Activated T-cell treated with anti-CD3 and anti-CD28 coated beads for 24 hours (primary cell): ENCODE measurements around the gene MRPL4.
A peak's percentile ranks its signal among the peaks of the same experiment; 100 is the strongest.

Source experiments
- DNase-seq: peaks from one replicate; pipeline ENCODE4 v3.0.0-alpha.2; 2020; ENCODE audit warnings: low read depth

Gene MRPL4

DNA sequence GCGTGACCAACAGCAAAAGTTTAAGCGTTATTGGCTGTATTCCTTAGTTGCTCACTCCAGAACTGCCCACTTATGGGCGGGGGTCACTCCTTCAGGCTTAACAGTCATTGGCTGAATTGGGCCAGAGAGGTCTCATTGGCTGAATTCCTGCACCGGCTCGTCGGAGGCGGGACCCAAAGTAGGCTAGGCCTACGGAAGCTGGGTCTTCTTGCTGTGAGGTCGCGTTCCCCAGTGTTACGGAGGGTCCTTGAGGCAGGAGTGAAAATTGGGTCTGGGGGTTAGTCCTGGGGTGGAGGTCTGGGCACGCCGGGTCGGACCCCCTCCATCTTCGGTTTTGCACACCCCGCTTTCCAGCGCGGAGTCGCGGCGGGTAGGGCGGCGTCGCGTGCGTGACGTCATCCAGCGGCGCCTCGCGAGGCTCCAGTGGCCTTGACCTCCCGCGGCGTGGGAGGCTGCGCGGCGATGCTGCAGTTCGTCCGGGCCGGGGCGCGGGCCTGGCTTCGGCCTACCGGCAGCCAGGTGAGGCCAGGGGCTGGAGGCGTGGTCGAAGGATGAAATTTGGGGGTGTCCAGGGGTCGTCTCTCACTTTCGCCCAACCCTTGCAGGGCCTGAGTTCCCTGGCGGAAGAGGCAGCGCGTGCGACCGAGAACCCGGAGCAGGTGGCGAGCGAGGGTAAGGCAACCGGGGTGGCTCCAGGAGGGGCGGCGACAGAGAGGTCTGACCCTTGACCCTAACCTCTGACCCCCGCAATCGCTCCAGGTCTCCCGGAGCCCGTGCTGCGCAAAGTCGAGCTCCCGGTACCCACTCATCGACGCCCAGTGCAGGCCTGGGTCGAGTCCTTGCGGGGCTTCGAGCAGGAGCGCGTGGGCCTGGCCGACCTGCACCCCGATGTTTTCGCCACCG, at the start of gene MRPL4:
TSS of gene MRPL4 (plus strand) at position 423 of the 903 bp plus-strand sequence. CDS start at position 463, 40 bp downstream.
- DNase-seq, result peak; percentile 94

GRCh38 chr19:10203686-10204085, 48.3 kb upstream of the MRPL4 start:
- DNase-seq, result no peak

- no peak for DNase-seq
Observed at GRCh38 chr19:10205636-10206035, 46.4 kb upstream of the MRPL4 start.

GRCh38 chr19:10206226-10206885, 45.7 kb upstream of the MRPL4 start:
- DNase-seq, result no peak

- DNase-seq, result no peak
Observed at GRCh38 chr19:10207026-10207425, 45.0 kb upstream of the MRPL4 start.

- DNase-seq, result no peak
Observed at GRCh38 chr19:10209315-10209714, 42.7 kb upstream of the MRPL4 start.

GRCh38 chr19:10211061-10211460, 41.0 kb upstream of the MRPL4 start:
- no peak for DNase-seq

DNA sequence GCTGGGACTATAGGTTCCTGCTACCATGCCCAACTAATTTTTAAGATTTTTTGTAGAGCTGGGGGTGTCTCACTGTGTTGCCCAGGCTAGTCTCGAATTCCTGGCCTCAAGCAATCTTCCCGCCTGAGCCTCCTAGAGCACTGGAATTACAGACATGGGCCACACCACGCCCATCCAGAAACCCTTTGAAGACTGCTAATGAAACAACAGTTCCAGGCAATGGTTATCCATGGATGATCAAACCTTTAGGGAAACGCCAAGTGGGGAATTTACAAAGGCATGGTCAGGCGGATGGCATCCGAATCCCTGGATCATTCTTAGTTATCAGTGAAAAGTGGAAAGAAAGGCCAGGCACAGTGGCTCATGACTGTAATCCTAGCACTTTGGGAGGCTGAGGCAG, 40.3 kb upstream of the MRPL4 start:
- no peak for DNase-seq

DNA sequence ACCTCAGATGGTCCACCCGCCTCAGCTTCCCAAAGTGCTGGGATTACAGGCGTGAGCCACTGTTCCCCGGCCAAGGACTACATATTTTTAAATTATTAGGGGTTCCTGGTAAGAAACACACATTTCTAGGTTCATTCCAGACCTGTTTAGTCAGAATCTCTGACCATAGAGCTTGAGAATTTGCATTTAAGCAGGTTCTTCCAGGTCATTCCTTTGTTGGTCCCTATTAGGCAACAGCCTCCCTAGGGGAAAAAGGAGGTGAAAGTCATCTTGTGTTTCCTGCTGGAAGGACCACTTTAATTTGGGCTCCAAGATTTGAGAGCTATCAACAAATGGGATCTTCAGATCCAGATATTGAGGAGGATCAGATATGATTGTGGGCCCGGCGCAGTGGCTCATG, 37.2 kb upstream of the MRPL4 start:
- no peak for DNase-seq

DNA sequence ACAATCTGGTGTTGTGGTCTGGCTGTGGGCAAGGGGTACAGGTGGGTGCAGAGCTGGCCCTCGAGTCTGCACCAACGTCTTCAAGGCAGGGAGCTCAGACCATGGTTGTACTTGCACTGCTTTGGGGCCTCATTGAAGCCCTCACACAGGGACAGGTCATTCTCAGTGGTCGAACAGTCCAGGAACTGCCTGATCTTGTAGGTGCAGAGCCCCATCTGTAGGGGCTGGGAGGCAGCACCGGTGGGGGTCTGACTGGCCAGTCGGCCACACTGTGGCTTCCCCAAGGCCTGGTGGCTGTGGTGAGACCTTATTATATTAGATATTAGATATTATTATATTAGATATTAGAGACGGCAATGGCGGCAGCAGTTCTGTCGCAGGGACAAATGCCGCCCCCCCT, 34.9 kb upstream of the MRPL4 start:
- DNase-seq, result no peak

- no peak for DNase-seq
Observed at GRCh38 chr19:10219678-10220077, 32.3 kb upstream of the MRPL4 start.

GRCh38 chr19:10220695-10221094, 31.3 kb upstream of the MRPL4 start:
- DNase-seq, result no peak

- DNase-seq, result no peak
Observed at GRCh38 chr19:10222201-10222890, 29.7 kb upstream of the MRPL4 start.

DNA sequence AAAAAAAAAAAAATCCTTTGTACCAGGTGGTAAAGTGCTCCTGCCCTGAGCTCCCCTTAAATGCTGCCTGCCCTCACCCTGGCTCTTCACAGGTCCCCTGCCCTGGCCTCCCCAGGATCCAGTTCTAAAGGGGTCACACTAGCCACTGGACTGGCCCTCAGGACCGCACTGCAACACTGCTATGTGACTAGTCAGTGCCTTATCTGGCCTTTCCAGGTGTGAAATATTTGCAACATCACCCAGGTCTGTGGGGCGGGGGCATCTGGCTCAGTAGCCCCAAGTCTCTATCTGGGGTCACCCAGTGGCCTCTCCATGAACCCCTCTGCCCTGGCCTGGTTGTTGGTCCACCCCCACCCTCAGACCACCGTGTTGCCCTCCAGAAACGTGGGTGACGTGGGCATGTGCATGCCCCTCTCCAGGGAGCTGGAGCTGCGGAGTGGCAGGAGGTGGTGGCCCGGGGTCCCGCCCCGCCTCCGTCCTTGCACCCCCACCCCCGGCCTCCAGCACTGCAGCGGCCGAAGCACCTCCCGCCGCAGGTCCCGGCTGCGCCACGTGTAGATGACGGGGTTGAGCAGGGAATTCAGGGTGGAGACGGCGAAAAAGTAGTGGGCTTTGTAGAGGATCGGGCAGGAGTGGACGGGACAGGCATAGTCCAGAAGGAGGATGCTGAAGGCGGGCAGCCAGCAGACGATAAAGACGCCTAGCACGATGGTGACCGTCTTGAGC, 28.4 kb upstream of the MRPL4 start:
- DNase-seq, result no peak

DNA sequence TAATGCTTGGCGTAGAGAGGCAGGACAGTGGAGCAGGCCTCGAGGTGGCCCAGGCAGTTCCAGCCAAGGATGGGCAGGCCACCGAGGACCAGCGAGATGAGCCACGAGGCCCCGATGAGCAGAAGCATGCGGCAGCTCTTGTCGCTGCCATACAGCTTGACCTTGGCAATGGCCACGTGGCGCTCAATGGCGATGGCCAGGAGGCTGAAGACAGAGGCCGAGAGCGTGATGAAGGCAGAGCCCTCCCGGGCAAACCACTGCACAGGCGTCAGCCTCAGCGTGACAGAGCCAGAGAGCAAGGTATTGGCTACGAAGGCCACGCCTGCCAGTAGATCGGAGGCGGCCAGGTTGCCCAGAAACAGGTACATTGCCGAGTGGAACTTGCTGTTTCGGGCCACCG, 27.7 kb upstream of the MRPL4 start:
- DNase-seq, result no peak

DNA sequence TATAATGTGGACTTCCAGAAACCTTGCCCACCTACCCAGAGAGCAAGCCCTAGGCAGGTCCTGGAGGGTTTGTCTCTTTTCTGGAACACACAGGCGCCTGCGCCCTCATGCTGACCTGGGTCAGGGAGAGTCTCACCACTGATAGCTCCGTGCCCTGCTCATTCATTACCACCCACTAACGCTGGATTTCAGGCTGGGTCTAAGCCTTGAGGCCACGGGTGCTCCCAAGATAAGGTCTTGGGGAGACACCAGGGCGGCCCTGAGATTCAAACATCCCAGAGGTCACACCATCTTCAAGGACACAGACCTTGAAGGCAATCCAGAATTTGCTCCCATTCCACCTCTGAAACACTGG, 26.0 kb upstream of the MRPL4 start:
- no peak for DNase-seq

DNA sequence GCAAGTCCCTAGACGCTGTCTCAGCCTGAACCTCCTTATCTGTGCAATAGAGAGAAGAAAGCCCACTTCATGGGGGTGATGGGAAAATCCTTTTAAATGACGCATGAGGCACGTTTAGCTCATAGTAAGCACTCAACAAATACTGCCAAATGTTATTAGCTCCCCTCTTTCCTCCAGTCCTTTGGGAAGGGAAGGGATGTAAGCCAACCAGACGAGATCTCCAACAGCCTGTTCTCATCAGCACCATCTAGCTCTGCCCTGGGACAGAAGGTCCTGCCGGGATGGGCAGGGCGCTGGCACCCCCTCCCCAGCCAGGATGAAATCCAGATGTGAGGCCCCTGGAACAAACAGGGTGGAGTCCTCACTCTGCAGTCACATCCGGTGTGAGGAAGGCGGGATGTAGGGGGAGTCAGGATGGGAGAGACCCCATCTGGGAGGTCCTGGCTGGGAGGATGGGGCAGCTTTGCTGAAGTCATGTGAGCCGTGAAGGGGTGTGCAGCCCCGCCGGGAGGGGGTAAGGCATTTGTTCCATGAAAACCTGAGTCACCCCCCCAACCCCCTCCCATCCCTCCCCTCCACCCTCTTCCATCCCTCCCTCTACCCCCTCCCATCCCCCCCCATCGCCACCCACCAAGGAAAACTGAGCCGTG, 25.5 kb upstream of the MRPL4 start:
- no peak for DNase-seq

DNA sequence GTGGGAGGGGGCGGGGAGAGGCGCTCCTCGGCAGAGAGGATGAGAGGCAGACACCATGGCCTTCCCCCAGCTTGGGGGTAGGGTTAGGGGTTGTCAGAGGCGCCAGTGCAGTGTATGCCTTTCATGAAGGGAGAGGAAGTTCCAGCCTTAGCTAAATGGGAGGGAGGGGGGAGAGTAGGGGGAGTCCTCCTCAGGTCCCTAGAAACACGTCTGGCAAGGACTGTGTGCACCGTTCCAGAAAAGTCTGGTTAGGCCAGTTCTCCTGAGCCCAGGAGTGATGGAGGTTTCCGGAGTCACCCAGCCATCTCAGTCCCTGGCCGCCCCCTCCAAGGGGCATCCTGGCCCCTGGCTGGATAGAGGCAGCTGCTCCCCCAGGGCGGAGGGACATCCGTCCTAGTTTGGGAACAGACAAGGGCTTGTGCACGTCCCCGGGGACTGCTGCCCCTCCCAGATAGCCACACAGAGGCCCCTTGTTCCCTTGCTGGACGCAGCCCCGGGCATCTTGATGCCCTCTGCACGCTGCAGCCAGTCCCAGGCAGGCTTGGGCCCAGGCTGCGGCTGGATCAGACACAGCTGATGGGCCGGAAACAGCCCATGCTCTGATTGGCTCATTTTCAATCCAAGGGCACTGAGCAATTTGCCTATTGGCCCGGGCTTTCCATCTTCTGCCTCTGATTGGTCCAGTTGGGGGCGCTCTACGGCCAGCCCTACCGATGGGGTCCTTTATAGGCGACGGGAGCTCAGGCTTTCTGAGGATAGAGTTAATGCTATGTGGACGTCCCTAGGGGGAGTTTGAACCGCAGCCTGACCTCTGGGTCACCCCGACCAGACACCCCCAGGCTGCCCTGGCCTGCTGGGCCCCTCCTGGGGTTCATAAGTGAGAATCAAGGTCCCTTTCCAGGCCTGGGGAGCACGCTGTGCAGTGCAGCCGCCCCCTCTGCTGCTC, 24.7 kb upstream of the MRPL4 start:
- DNase-seq, result no peak

DNA sequence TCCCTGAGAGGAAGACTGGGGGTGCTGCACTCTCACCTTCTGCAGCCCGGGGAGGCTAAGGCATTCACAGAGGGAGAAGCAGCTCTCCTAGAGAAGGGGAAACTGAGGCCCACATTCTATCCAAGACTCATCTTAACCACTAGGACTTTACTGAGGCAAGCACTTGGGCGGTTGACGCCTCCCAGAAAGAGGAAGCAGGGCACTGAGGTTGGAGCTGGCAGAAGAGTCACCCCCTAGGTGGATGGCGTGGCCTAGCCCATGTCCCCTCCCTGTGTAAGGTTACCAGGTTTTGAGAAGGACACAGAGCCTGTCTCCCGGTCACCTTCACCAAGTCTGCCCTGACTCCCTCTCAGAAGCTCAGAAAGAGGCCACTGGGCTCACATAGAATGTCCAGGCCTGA, 23.6 kb upstream of the MRPL4 start:
- DNase-seq, result no peak

DNA sequence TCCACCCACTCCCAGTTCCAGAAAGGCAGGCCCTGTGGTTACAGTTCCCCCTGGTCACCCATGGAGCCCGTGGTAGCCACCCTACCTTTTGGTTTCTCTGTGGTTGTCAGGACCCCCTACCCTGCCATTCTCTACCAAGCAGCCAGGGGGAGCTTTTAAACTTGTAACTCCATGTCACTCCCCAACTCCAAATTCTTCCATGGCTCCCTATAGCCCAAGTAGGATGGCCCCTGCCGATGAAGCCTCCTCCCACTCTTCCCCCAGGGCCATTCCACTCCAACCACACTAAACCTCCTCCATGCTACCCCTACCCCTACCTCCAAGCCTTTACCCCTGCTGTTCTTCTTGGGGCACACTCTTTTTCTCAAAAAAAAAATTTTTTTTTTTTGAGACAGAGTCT, 23.1 kb upstream of the MRPL4 start:
- DNase-seq, result no peak
